K562 (cell line): Measurements from ENCODE around the gene ATP1A3.

Experiments
- MXI1 ChIP-seq: IDR thresholded peaks from 2 replicates; pipeline ENCODE4 v1.6.1; 2011; ENCODE audit warnings: low read depth, mild to moderate bottlenecking, improper control_type of control experiment, low read length
- TAF7 ChIP-seq: fragments of 450-650 bp; IDR thresholded peaks from 2 replicates; pipeline ENCODE4 v1.6.1; 2016; ENCODE audit warnings: missing genetic modification characterization, missing compliant biosample characterization

- TF ChIP-seq MXI1 (no peak), TAF7 (tag) (no peak)
Measured at GRCh38 chr19:41974652-41975051, 19.4 kb downstream of the ATP1A3 start.
